H9 (cell line): Measurements from ENCODE around the gene SMARCA1. TPM values are rescaled to one million over a fixed set of nuclear protein-coding genes. Genes with fewer than 3 reads are reported as not detected.

ENCODE experiments used
- DNase-seq: peaks from one replicate; pipeline ENCODE4 v3.0.0-alpha.2; 2017
- H2AFZ ChIP-seq: one replicate; pipeline ENCODE4 v1.6.1; 2013; ENCODE audit warnings: mild to moderate bottlenecking, low read length, control low read depth, moderate library complexity
- H2AK5ac ChIP-seq: 2 replicates; pipeline ENCODE4 v1.6.1; 2013; ENCODE audit warnings: low read length, control low read depth, mixed read lengths; ENCODE audit not compliant: insufficient read length
- H2BK120ac ChIP-seq: one replicate; pipeline ENCODE4 v1.6.1; 2013; ENCODE audit warnings: low read depth, mild to moderate bottlenecking, low read length, control low read depth, inconsistent platforms; ENCODE audit not compliant: poor library complexity, severe bottlenecking
- H2BK12ac ChIP-seq: 2 replicates; pipeline ENCODE4 v1.6.1; 2013; ENCODE audit warnings: low read length, control low read depth, mixed read lengths, low read depth; ENCODE audit not compliant: insufficient read length
- H2BK15ac ChIP-seq: 2 replicates; pipeline ENCODE4 v1.6.1; 2013; ENCODE audit warnings: low read depth, low read length, control low read depth
- H2BK20ac ChIP-seq: one replicate; pipeline ENCODE4 v1.6.1; 2013; ENCODE audit warnings: low read depth, mild to moderate bottlenecking, low read length, control low read depth, inconsistent platforms; ENCODE audit not compliant: poor library complexity, severe bottlenecking
- H2BK5ac ChIP-seq: 2 replicates; pipeline ENCODE4 v1.6.1; 2013; ENCODE audit warnings: low read length, control low read depth, mixed read lengths; ENCODE audit not compliant: insufficient read length
- H3K14ac ChIP-seq: 2 replicates; pipeline ENCODE4 v1.6.1; 2013; ENCODE audit warnings: low read length, control low read depth; ENCODE audit not compliant: insufficient read depth
- H3K18ac ChIP-seq: 2 replicates; pipeline ENCODE4 v1.6.1; 2013; ENCODE audit warnings: low read depth, mild to moderate bottlenecking, mixed read lengths, low read length, control low read depth; ENCODE audit not compliant: insufficient read length
- H3K23ac ChIP-seq: 2 replicates; pipeline ENCODE4 v1.6.1; 2013; ENCODE audit warnings: low read length, control low read depth, mixed read lengths, low read depth; ENCODE audit not compliant: insufficient read length
- H3K23me2 ChIP-seq: 2 replicates; pipeline ENCODE4 v1.6.1; 2013; ENCODE audit warnings: low read depth, mild to moderate bottlenecking, mixed read lengths, low read length, control low read depth; ENCODE audit not compliant: insufficient read length, poor library complexity, severe bottlenecking
- H3K27ac ChIP-seq: 2 replicates; pipeline ENCODE4 v1.5.1; 2013; ENCODE audit warnings: low read length, control low read depth, mixed read lengths, low read depth; ENCODE audit not compliant: insufficient read length
- H3K27me3 ChIP-seq: 2 replicates; pipeline ENCODE4 v1.6.1; 2013; ENCODE audit warnings: low read length, control low read depth, inconsistent platforms; ENCODE audit not compliant: insufficient read depth
- H3K4ac ChIP-seq: 2 replicates; pipeline ENCODE4 v1.6.1; 2013; ENCODE audit warnings: low read depth, mild to moderate bottlenecking, control low read depth, inconsistent platforms, low read length, moderate library complexity
- H3K4me1 ChIP-seq: 2 replicates; pipeline ENCODE4 v1.6.1; 2013; ENCODE audit warnings: low read length, control low read depth, inconsistent platforms; ENCODE audit not compliant: insufficient read depth
- H3K4me2 ChIP-seq: 2 replicates; pipeline ENCODE4 v1.6.1; 2013; ENCODE audit warnings: low read length, control low read depth, mixed read lengths; ENCODE audit not compliant: insufficient read length, insufficient read depth
- H3K56ac ChIP-seq: 2 replicates; pipeline ENCODE4 v1.6.1; 2013; ENCODE audit warnings: low read depth, mild to moderate bottlenecking, mixed read lengths, low read length, control low read depth; ENCODE audit not compliant: insufficient read length
- H3K79me1 ChIP-seq: 2 replicates; pipeline ENCODE4 v1.6.1; 2013; ENCODE audit warnings: low read depth, mild to moderate bottlenecking, moderate library complexity, low read length, control low read depth, inconsistent platforms; ENCODE audit not compliant: insufficient read depth, poor library complexity, severe bottlenecking
- H3K79me2 ChIP-seq: 2 replicates; pipeline ENCODE4 v1.6.1; 2013; ENCODE audit warnings: low read length, control low read depth, inconsistent platforms; ENCODE audit not compliant: insufficient read depth
- H3K9ac ChIP-seq: 2 replicates; pipeline ENCODE4 v1.6.1; 2013; ENCODE audit warnings: low read length, control low read depth, mixed read lengths; ENCODE audit not compliant: insufficient read length; ENCODE audit errors: extremely low read depth
- H3K9me3 ChIP-seq: one replicate; pipeline ENCODE4 v1.6.1; 2013; ENCODE audit warnings: low read depth, low read length, inconsistent platforms; ENCODE audit not compliant: control insufficient read depth
- H3T11ph ChIP-seq: one replicate; pipeline ENCODE4 v1.6.1; 2013; ENCODE audit warnings: mild to moderate bottlenecking, low read length, control low read depth, inconsistent platforms
- H4K20me1 ChIP-seq: one replicate; pipeline ENCODE4 v1.6.1; 2013; ENCODE audit not compliant: control insufficient read depth, insufficient read length, insufficient read depth
- H4K5ac ChIP-seq: 2 replicates; pipeline ENCODE4 v1.6.1; 2013; ENCODE audit warnings: low read depth, mild to moderate bottlenecking, mixed read lengths, low read length, control low read depth; ENCODE audit not compliant: insufficient read length
- H4K8ac ChIP-seq: replicated peaks from 2 replicates; pipeline ENCODE4 v1.6.1; 2013; ENCODE audit warnings: low read length, control low read depth, mixed read lengths, low read depth; ENCODE audit not compliant: insufficient read length
- H4K91ac ChIP-seq: 2 replicates; pipeline ENCODE4 v1.6.1; 2013; ENCODE audit warnings: low read depth, mild to moderate bottlenecking, moderate library complexity, mixed read lengths, low read length, control low read depth; ENCODE audit not compliant: insufficient read length
- H3K27ac Mint-ChIP-seq, 3 experiments: 2 replicates in 2 of 3; 3 replicates in 1 of 3; pipeline ENCODE4 v1.8.0; 2020 to 2021; ENCODE audit warnings: mixed read lengths in 3 of 3, mild to moderate bottlenecking in 1 of 3, moderate library complexity in 1 of 3
- H3K27me3 Mint-ChIP-seq: 2 replicates; pipeline ENCODE4 v1.8.0; 2021; ENCODE audit warnings: low read depth, mild to moderate bottlenecking, moderate library complexity, mixed read lengths
- H3K36me3 Mint-ChIP-seq, 3 experiments: 2 replicates in 2 of 3; 3 replicates in 1 of 3; pipeline ENCODE4 v1.8.0; 2020 to 2021; ENCODE audit warnings: low read depth in 3 of 3, mixed read lengths in 3 of 3; ENCODE audit not compliant: insufficient read depth in 1 of 3
- H3K4me1 Mint-ChIP-seq, 2 experiments: 2 replicates each; pipeline ENCODE4 v1.8.0; 2020; ENCODE audit warnings: mixed read lengths in 2 of 2
- H3K4me3 Mint-ChIP-seq, 2 experiments: 2 replicates in 1 of 2; 3 replicates in 1 of 2; pipeline ENCODE4 v1.8.0; 2020 to 2021; ENCODE audit warnings: mild to moderate bottlenecking in 2 of 2, mixed read lengths in 2 of 2, moderate library complexity in 1 of 2
- H3K9me3 Mint-ChIP-seq, 2 experiments: 2 replicates in 1 of 2; 3 replicates in 1 of 2; pipeline ENCODE4 v1.8.0; 2020; ENCODE audit warnings: mild to moderate bottlenecking in 2 of 2, mixed read lengths in 2 of 2, moderate library complexity in 1 of 2
- CTCF ChIP-seq: fragments of 200-600 bp; sonication (generic); conservative IDR thresholded peaks from 3 replicates; pipeline ENCODE4 v1.8.0; 2021; ENCODE audit warnings: antibody characterized with exemption, mild to moderate bottlenecking
- WGBS: extraction: QIAGEN DNeasy Blood & Tissue Kit; methylation state at CpG from one replicate; pipeline ENCODE4 v1.1.7; 2013; ENCODE audit warnings: missing lambda C conversion rate, low lambda C conversion rate, mixed read lengths; ENCODE audit not compliant: insufficient read length; ENCODE audit errors: extremely low coverage; 5-methylcytosine and 5-hydroxymethylcytosine counted together
- total RNA-seq: library from RNA; stranded (reverse); gene quantifications from 2 replicates; pipeline ENCODE4 v1.2.1, GENCODE V29; 2021

SMARCA1 gene
- total RNA-seq, 1 experiment from 2014 or later: 105 TPM

- H2BK20ac ChIP-seq: no peak overlapping the region
- H3K18ac ChIP-seq: no peak overlapping the region
- H3K23ac ChIP-seq: no peak overlapping the region
- H4K91ac ChIP-seq: no peak overlapping the region
- H3K27ac Mint-ChIP-seq: no peak overlapping the region
- no peak overlapping the region for H3K56ac ChIP-seq
- no peak overlapping the region for H4K8ac ChIP-seq
- H3K27me3 ChIP-seq: no peaks in the 10 kb centered on the region
- peaks cover 18% of the 10 kb centered on the region for H3K9me3 ChIP-seq
- H3K79me1 ChIP-seq: no peaks in the 10 kb centered on the region
- no peaks in the 10 kb centered on the region for H3K4me1 ChIP-seq
- H3K4me3 Mint-ChIP-seq: no peak overlapping the region
- H2BK120ac ChIP-seq: no peak overlapping the region
- H2BK15ac ChIP-seq: no peak overlapping the region
- peaks cover 29% of the 10 kb centered on the region for H3K27me3 Mint-ChIP-seq
- no peak overlapping the region for H2BK12ac ChIP-seq
- no peak overlapping the region for H4K5ac ChIP-seq
- no peak overlapping the region for H2AFZ ChIP-seq
- no peaks in the 10 kb centered on the region for H3K4me1 Mint-ChIP-seq
- H3K9ac ChIP-seq: no peak overlapping the region
- no peaks in the 10 kb centered on the region for H4K20me1 ChIP-seq
- TF ChIP-seq CTCF: no peak
- DNase-seq: no peak
- H3K4ac ChIP-seq: no peak overlapping the region
- H2AK5ac ChIP-seq: no peak overlapping the region
- H3K9me3 Mint-ChIP-seq: peaks cover 70 to 83% of the 10 kb centered on the region in 2 experiments
- no peak overlapping the region for H3K14ac ChIP-seq
- no peak overlapping the region for H3K4me2 ChIP-seq
- no CpG with 5 or more reads among the region's 4 CpGs for WGBS
- no peak overlapping the region for H3K27ac ChIP-seq
- no peaks in the 10 kb centered on the region for H3K79me2 ChIP-seq
- H3K23me2 ChIP-seq: no peaks in the 10 kb centered on the region
- H3T11ph ChIP-seq: no peak overlapping the region
- H3K36me3 Mint-ChIP-seq: peaks cover 25 to 54% (median 45%) of the 10 kb centered on the region in 3 experiments
- H2BK5ac ChIP-seq: no peak overlapping the region
Measured at GRCh38 chrX:129423191-129423590, 100.1 kb downstream of the SMARCA1 start.
